Measurements from ENCODE around the gene TNFSF13. TPM values are rescaled to one million over a fixed set of nuclear protein-coding genes. Genes with fewer than 3 reads are reported as not detected.

TNFSF13 gene
- total and polyA plus RNA-seq, 2 of the 8 experiments (the other 6 are each of a cell fraction or from before 2014, with no cell fraction given), result 2.1 to 2.6 TPM

- POLR2A ChIA-PET (ENCODE audit: partially characterized antibody), result interaction anchor here (1.1 to 37.5 kb wide), 6 partner anchors 7 to 66 kb away, joined by 3 to 1144 read pairs (median 7); partner anchors contain the start of genes CD68, MPDU1, POLR2A and SOX15
- no peak overlapping the region for H3K27ac ChIP-seq (ENCODE audit: low read depth, low read length)
- CTCF ChIA-PET (ENCODE audit: partially characterized antibody), result interaction anchor here (0.6 to 3.9 kb wide), 3 partner anchors 10 to 23 kb away, joined by 3 to 27 read pairs (median 4); partner anchors contain the start of gene SENP3
- no peak overlapping the region for H4K5ac ChIP-seq (ENCODE audit: insufficient read length, low read depth, low read length)
- no peaks in the 10 kb centered on the region for H3K36me3 ChIP-seq (ENCODE audit: control insufficient read depth in 2 of 4, insufficient read depth in 4 of 4, low read length in 3 of 4)
- peaks cover 0 to 7% of the 10 kb centered on the region in 2 experiments for H4K20me1 ChIP-seq (replicated peaks in 1 of 2; ENCODE audit: control insufficient read depth in 1 of 2, insufficient read depth in 2 of 2, low read length in 2 of 2)
- no peak overlapping the region for H3K56ac ChIP-seq (replicated peaks; ENCODE audit: insufficient read length, low read depth, low read length)
- TF ChIP-seq NANOG (IDR thresholded peaks at IDR 0.05; ENCODE audit: insufficient read depth, low read depth, low read length, poor library complexity, severe bottlenecking) (no peak), CHD1 (IDR thresholded peaks at IDR 0.05; ENCODE audit: low read depth, low read length) (no peak), HDAC2 (IDR thresholded peaks at IDR 0.05; ENCODE audit: borderline replicate concordance in 1 of 2, low read depth in 2 of 2, low read length in 2 of 2) (no peak), TEAD4 (IDR thresholded peaks at IDR 0.05; ENCODE audit: low read depth, low read length) (no peak), CTBP2 (IDR thresholded peaks at IDR 0.05; ENCODE audit: borderline replicate concordance, insufficient read depth, insufficient read length, low read length) (no peak)
- TF ChIP-seq, protein P1, sequence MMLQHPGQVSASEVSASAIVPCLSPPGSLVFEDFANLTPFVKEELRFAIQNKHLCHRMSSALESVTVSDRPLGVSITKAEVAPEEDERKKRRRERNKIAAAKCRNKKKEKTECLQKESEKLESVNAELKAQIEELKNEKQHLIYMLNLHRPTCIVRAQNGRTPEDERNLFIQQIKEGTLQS (IDR thresholded peaks at IDR 0.05; ENCODE audit: insufficient read depth, low read depth, low read length), result no peak
- H3K23me2 ChIP-seq (ENCODE audit: low read depth, low read length), result peaks cover 6% of the 10 kb centered on the region; the same call in 1 of the 2 replicates
- DNase-seq (ENCODE audit: low read depth in 1 of 2, low spot score in 2 of 2) (no peak), FAIRE-seq (no peak)
- H4K8ac ChIP-seq (ENCODE audit: extremely low read depth, insufficient read depth, low read length), result no peak overlapping the region; the same call in 1 of the 2 replicates
- H4K91ac ChIP-seq (replicated peaks; ENCODE audit: insufficient read length, low read length), result no peak overlapping the region
- no peaks in the 10 kb centered on the region for H3K79me1 ChIP-seq (ENCODE audit: low read depth, low read length)
- no peak overlapping the region; a peak in 1 of 4 replicates for H3K4me2 ChIP-seq (ENCODE audit: insufficient read depth in 1 of 2, low read depth in 2 of 2, low read length in 2 of 2)
- no peak overlapping the region for H3K9ac ChIP-seq (replicated peaks in 1 of 4; ENCODE audit: extremely low read depth in 1 of 4, low read depth in 3 of 4, low read length in 3 of 4)
- H3K18ac ChIP-seq (ENCODE audit: extremely low read depth, low read length), result no peak overlapping the region
- no peak overlapping the region for H2BK15ac ChIP-seq (ENCODE audit: low read length)
- no peaks in the 10 kb centered on the region for H3K9me3 ChIP-seq (ENCODE audit: insufficient read depth in 2 of 2, low read depth in 1 of 2, low read length in 1 of 2)
- no peak overlapping the region for H2AFZ ChIP-seq (ENCODE audit: low read length)
- no peak overlapping the region for H2BK5ac ChIP-seq (ENCODE audit: low read depth, low read length)
- no peak overlapping the region for H2BK20ac ChIP-seq (ENCODE audit: low read length)
- H2BK12ac ChIP-seq (ENCODE audit: low read depth, low read length), result no peak overlapping the region
- peaks cover 0 to 5% (median 3%) of the 10 kb centered on the region in 4 experiments; a peak in 4 of 7 replicates for H3K27me3 ChIP-seq (replicated peaks in 1 of 4; ENCODE audit: control insufficient read depth in 3 of 4, extremely low read depth in 1 of 4, insufficient read depth in 3 of 4, low read length in 3 of 4)
- no peak overlapping the region for H2BK120ac ChIP-seq (replicated peaks; ENCODE audit: low read depth, low read length)
- no peak overlapping the region for H2AK5ac ChIP-seq (ENCODE audit: low read depth, low read length)
- no peaks in the 10 kb centered on the region for H3K79me2 ChIP-seq (ENCODE audit: control insufficient read depth in 1 of 2, insufficient read depth in 2 of 2, low read length in 2 of 2)
- H3K4me3 ChIP-seq (ENCODE audit: extremely low read depth in 1 of 4, insufficient read depth in 2 of 4, low read depth in 3 of 4, low read length in 4 of 4), result no peak overlapping the region
- 93% methylated on average over 2 of the region's 6 CpGs; no CpG with 5 or more reads in 1 of the 2 experiments for WGBS, 2 experiments (ENCODE audit: extremely low coverage in 1 of 2, insufficient coverage in 1 of 2, insufficient read length in 1 of 2, insufficient replicate concordance in 2 of 2, low coverage in 1 of 2, low lambda C conversion rate in 2 of 2, missing lambda C conversion rate in 1 of 2)
- no peak overlapping the region for H3K4ac ChIP-seq (replicated peaks; ENCODE audit: insufficient read length, low read depth, low read length)
- H3K23ac ChIP-seq (ENCODE audit: insufficient read length), result no peak overlapping the region
- no peak overlapping the region for H3K14ac ChIP-seq (ENCODE audit: insufficient read length)
- peaks cover 0 to 6% (median 4%) of the 10 kb centered on the region in 4 experiments; a peak in 4 of 7 replicates for H3K4me1 ChIP-seq (replicated peaks in 1 of 4; ENCODE audit: control insufficient read depth in 3 of 4, insufficient read depth in 4 of 4, low read length in 3 of 4)
These were observed 8.2 kb upstream of the TNFSF13 start for GRCh38 chr17:7550344-7550743.

Data from H1 (cell line).